Measurements from ENCODE around the gene ACO1. TPM values are rescaled to one million over a fixed set of nuclear protein-coding genes. Genes with fewer than 3 reads are reported as not detected.

ACO1 gene
- polyA plus RNA-seq, 1 donor (not counting 4 experiments of a cell fraction or from before 2014, with no cell fraction given) = 29.2 TPM

GRCh38 chr9:32411753-32412152 lies 27.3 kb downstream of the ACO1 start:
- H3K36me3 ChIP-seq (ENCODE audit: control insufficient read depth in 2 of 2, extremely low read depth in 1 of 2, insufficient read depth in 2 of 2, low read length in 2 of 2) = peaks cover 4 to 9% of the 10 kb centered on the region in 2 experiments
- dilution Hi-C loops (cut with MboI; ENCODE audit: extremely low pct_ligation_motif_present, low sequenced_read_pairs) = no loop called here

GRCh38 chr9:32412440-32412839 lies 28.0 kb downstream of the ACO1 start:
- Histone ChIP-seq H3K27ac (ENCODE audit: control insufficient read depth, insufficient read depth, low read length) (no peak overlapping the region), H2AFZ (ENCODE audit: control insufficient read depth, low read length) (no peak overlapping the region), H4K20me1 (ENCODE audit: control insufficient read depth, extremely low read depth, insufficient read depth, low read length) (no peaks in the 10 kb centered on the region), H3K36me3 (ENCODE audit: control insufficient read depth in 2 of 2, extremely low read depth in 1 of 2, insufficient read depth in 2 of 2, low read length in 2 of 2) (peaks cover 4 to 6% of the 10 kb centered on the region in 2 experiments), H3K9me1 (ENCODE audit: control insufficient read depth, extremely low read depth, insufficient read depth, low read length) (no peaks in the 10 kb centered on the region), H3K9ac (ENCODE audit: control insufficient read depth, extremely low read depth, insufficient read depth, low read length) (no peak overlapping the region), H3K4me3 (ENCODE audit: control insufficient read depth in 2 of 3, extremely low read depth in 1 of 3, insufficient read depth in 2 of 3, low read depth in 1 of 3, low read length in 3 of 3) (no peak overlapping the region), H3K27me3 (ENCODE audit: control insufficient read depth, extremely low read depth, insufficient read depth, low read length) (no peaks in the 10 kb centered on the region), H3K4me1 (ENCODE audit: control insufficient read depth, extremely low read depth, insufficient read depth, low read length) (no peaks in the 10 kb centered on the region), H3K4me2 (ENCODE audit: control insufficient read depth, extremely low read depth, insufficient read depth, low read depth, low read length) (no peak overlapping the region), H3K9me3 (ENCODE audit: control insufficient read depth, low read depth, low read length) (no peaks in the 10 kb centered on the region), H3K79me2 (ENCODE audit: control insufficient read depth, insufficient read depth, low read length) (no peaks in the 10 kb centered on the region)
- FAIRE-seq (no peak), DNase-seq (ENCODE audit: low read depth, low spot score) (no peak)
- dilution Hi-C loops (cut with MboI; ENCODE audit: extremely low pct_ligation_motif_present, low sequenced_read_pairs) = no loop called here
- TF ChIP-seq EZH2 (IDR thresholded peaks at IDR 0.05; ENCODE audit: low read length) (no peak), CTCF (optimal IDR thresholded peaks at IDR 0.05 in 1 of 3, IDR thresholded peaks at IDR 0.05 in 1 of 3, conservative IDR thresholded peaks at IDR 0.05 in 1 of 3; ENCODE audit: extremely low read depth in 1 of 3, insufficient read depth in 2 of 3, low read length in 3 of 3) (no peak)

More at GRCh38 chr9:32411753-32412152, 27.3 kb downstream of the ACO1 start:
- no peak for FAIRE-seq
- Histone ChIP-seq H3K9me3 (ENCODE audit: control insufficient read depth, low read depth, low read length) (no peaks in the 10 kb centered on the region), H2AFZ (ENCODE audit: control insufficient read depth, low read length) (no peak overlapping the region), H3K4me3 (ENCODE audit: control insufficient read depth in 2 of 3, extremely low read depth in 1 of 3, insufficient read depth in 2 of 3, low read depth in 1 of 3, low read length in 3 of 3) (no peak overlapping the region), H3K9me1 (ENCODE audit: control insufficient read depth, extremely low read depth, insufficient read depth, low read length) (no peaks in the 10 kb centered on the region), H3K27me3 (ENCODE audit: control insufficient read depth, extremely low read depth, insufficient read depth, low read length) (no peaks in the 10 kb centered on the region), H3K9ac (ENCODE audit: control insufficient read depth, extremely low read depth, insufficient read depth, low read length) (no peak overlapping the region), H3K4me1 (ENCODE audit: control insufficient read depth, extremely low read depth, insufficient read depth, low read length) (no peaks in the 10 kb centered on the region), H3K79me2 (ENCODE audit: control insufficient read depth, insufficient read depth, low read length) (no peaks in the 10 kb centered on the region), H4K20me1 (ENCODE audit: control insufficient read depth, extremely low read depth, insufficient read depth, low read length) (no peaks in the 10 kb centered on the region), H3K27ac (ENCODE audit: control insufficient read depth, insufficient read depth, low read length) (no peak overlapping the region), H3K4me2 (ENCODE audit: control insufficient read depth, extremely low read depth, insufficient read depth, low read depth, low read length) (no peak overlapping the region)
- no peak for DNase-seq (ENCODE audit: low read depth, low spot score)
- TF ChIP-seq EZH2 (IDR thresholded peaks at IDR 0.05; ENCODE audit: low read length) = no peak
- no peak for TF ChIP-seq CTCF (optimal IDR thresholded peaks at IDR 0.05 in 1 of 3, IDR thresholded peaks at IDR 0.05 in 1 of 3, conservative IDR thresholded peaks at IDR 0.05 in 1 of 3; ENCODE audit: extremely low read depth in 1 of 3, insufficient read depth in 2 of 3, low read length in 3 of 3)

Measured in keratinocyte (primary cell).